K562 (cell line): ENCODE results near the gene HBB. TPM values are rescaled to one million over a fixed set of nuclear protein-coding genes. Genes with fewer than 3 reads are reported as not detected.

Experiments
- ATF6 ChIP-seq: sonication (generic); formaldehyde crosslinking; IDR thresholded peaks from 2 replicates; pipeline ENCODE4 v1.4.0; 2020; ENCODE audit warnings: mild to moderate bottlenecking, missing genetic modification reagents
- BRCA1 ChIP-seq, 2 experiments: fragments of 450-650 bp in 1 of 2; sonication (generic) in 1 of 2; formaldehyde crosslinking in 1 of 2; IDR thresholded peaks; 2 replicates each; pipeline versions ENCODE4 v1.5.0 to v1.6.1; 2017 to 2020; ENCODE audit warnings: mild to moderate bottlenecking in 1 of 2, missing genetic modification reagents in 1 of 2
- DNMT1 ChIP-seq: fragments of 450-650 bp; IDR thresholded peaks from 2 replicates; pipeline ENCODE4 v1.6.1; 2016; ENCODE audit warnings: antibody characterized with exemption, mild to moderate bottlenecking
- ZBTB33 ChIP-seq: sonication (generic); formaldehyde crosslinking; IDR thresholded peaks from 2 replicates; pipeline ENCODE4 v1.8.1; 2023; ENCODE audit warnings: mild to moderate bottlenecking, missing genetic modification reagents
- ZNF696 ChIP-seq: fragments of 250-450 bp; sonication (Bioruptor Pico); conservative IDR thresholded peaks from 2 replicates; pipeline ENCODE4 v1.4.0; 2020; ENCODE audit warnings: mild to moderate bottlenecking, moderate library complexity
- ZNF740 ChIP-seq, 3 experiments: fragments of 200-800 bp in 1 of 3; sonication (Bioruptor generic) in 1 of 3; sonication (generic) in 1 of 3; formaldehyde crosslinking in 1 of 3; IDR thresholded peaks; 2 replicates each; pipeline versions ENCODE4 v1.6.1 to v1.8.0; 2016 to 2022; ENCODE audit warnings: mild to moderate bottlenecking in 2 of 3, missing compliant biosample characterization in 2 of 3, missing genetic modification characterization in 2 of 3, missing genetic modification reagents in 1 of 3
- polyA plus RNA-seq, 8 experiments: library from polyadenylated mRNA; depleted of rRNA in 4 of 8; stranded (reverse) in 5 of 8; unstranded in 3 of 8; fragments of >200 nt; fragmentation: Nextera tagmentation in 2 of 8; fragmentation: Illumina TruSeq in 1 of 8; extraction: Ambion mirVana in 2 of 8; extraction: Trizol in 1 of 8; gene quantifications; 2 replicates each; pipeline versions ENCODE4 v1.2.1 to v1.2.3, GENCODE V29; 2011 to 2014; ENCODE audit warnings: inconsistent platforms in 1 of 8, missing spikeins in 1 of 8
- total RNA-seq, 7 experiments: library from RNA; depleted of rRNA in 6 of 7; stranded (reverse); fragments of >200 nt in 6 of 7; fragmentation: Illumina TruSeq in 2 of 7; extraction: Trizol in 2 of 7; gene quantifications; 2 replicates each; pipeline versions ENCODE4 v1.2.1 to v1.2.3, GENCODE V29; 2011 to 2021; ENCODE audit warnings: low replicate concordance in 1 of 7

The HBB gene
- total and polyA plus RNA-seq, 9 of the 15 experiments (the other 6 are each of a cell fraction or from before 2014, with no cell fraction given) = 0.33 to 3.4 (median 1.2) TPM; not detected in 2

- TF ChIP-seq ATF6 (CRISPR knock-in tag) (no peak), ZBTB33 (no peak), BRCA1 (IDR thresholded peaks at IDR 0.05) (no peak), BRCA1 (CRISPR knock-in tag; IDR thresholded peaks at IDR 0.05) (no peak), ZNF740 (CRISPR knock-in tag; IDR thresholded peaks at IDR 0.05) (no peak), ZNF740 (tag; IDR thresholded peaks at IDR 0.05) (no peak), DNMT1 (no peak), ZNF696 (no peak)
Measured at GRCh38 chr11:5223686-5224085, 3.2 kb downstream of the HBB start (continued).
